HepG2 (cell line): Measurements from ENCODE around the gene TRIM31. TPM values are rescaled to one million over a fixed set of nuclear protein-coding genes. Genes with fewer than 3 reads are reported as not detected.

ENCODE experiments used
- CHCHD3 ChIP-seq: sonication (generic); formaldehyde crosslinking; IDR thresholded peaks from 2 replicates; pipeline ENCODE4 v1.8.0; 2022; ENCODE audit warnings: mild to moderate bottlenecking, missing genetic modification reagents, moderate library complexity
- MEIS1 ChIP-seq: sonication (generic); formaldehyde crosslinking; IDR thresholded peaks from 2 replicates; pipeline ENCODE4 v1.9.0; 2021; ENCODE audit warnings: mild to moderate bottlenecking, missing genetic modification reagents, moderate library complexity, borderline replicate concordance
- PATZ1 ChIP-seq: sonication (generic); formaldehyde crosslinking; IDR thresholded peaks from 2 replicates; pipeline ENCODE4 v1.4.0; 2020; ENCODE audit warnings: missing genetic modification reagents
- RARA ChIP-seq: IDR thresholded peaks from 2 replicates; pipeline ENCODE4 v1.6.1; 2016; ENCODE audit warnings: missing genetic modification reagents, missing compliant biosample characterization
- TEAD3 ChIP-seq: optimal IDR thresholded peaks from 2 replicates; pipeline ENCODE3; 2016; ENCODE audit warnings: borderline replicate concordance
- ZNF556 ChIP-seq: sonication (generic); formaldehyde crosslinking; IDR thresholded peaks from 2 replicates; pipeline ENCODE4 v1.4.0; 2020; ENCODE audit warnings: mild to moderate bottlenecking, missing genetic modification reagents, borderline replicate concordance
- ZNF660 ChIP-seq: sonication (generic); formaldehyde crosslinking; IDR thresholded peaks from 2 replicates; pipeline ENCODE4 v1.5.1; 2020; ENCODE audit warnings: mild to moderate bottlenecking, low read depth, missing genetic modification reagents, borderline replicate concordance
- ZUFSP ChIP-seq: sonication (generic); formaldehyde crosslinking; IDR thresholded peaks from 2 replicates; pipeline ENCODE4 v1.9.0; 2021; ENCODE audit warnings: missing genetic modification reagents, mild to moderate bottlenecking, borderline replicate concordance
- polyA plus RNA-seq, 8 experiments: library from polyadenylated mRNA; depleted of rRNA in 3 of 8; stranded (reverse) in 7 of 8; unstranded in 1 of 8; fragments of >200 nt; fragmentation: Illumina TruSeq in 4 of 8; extraction: Trizol in 4 of 8; gene quantifications; 2 replicates each; pipeline versions ENCODE4 v1.2.1 to v1.2.3, GENCODE V29; 2011 to 2016; ENCODE audit warnings: low read depth in 4 of 8, missing spikeins in 1 of 8, mixed read lengths in 1 of 8; ENCODE audit not compliant: insufficient read depth in 1 of 8
- total RNA-seq, 5 experiments: library from RNA; depleted of rRNA; stranded (reverse); fragments of >200 nt; fragmentation: Illumina TruSeq; extraction: Trizol; gene quantifications; 2 replicates each; pipeline ENCODE4 v1.2.3, GENCODE V29; 2016; ENCODE audit warnings: low read depth in 1 of 5
- TF ChIP-seq, protein P1 (sequence below): sonication (generic); formaldehyde crosslinking; conservative IDR thresholded peaks from 2 replicates; pipeline ENCODE4 v1.4.0; 2020; ENCODE audit warnings: mild to moderate bottlenecking, missing genetic modification reagents, moderate library complexity
- TF ChIP-seq, protein P2 (sequence below): fragments of 450-650 bp; IDR thresholded peaks from 2 replicates; pipeline ENCODE4 v1.6.1; 2017; ENCODE audit warnings: mild to moderate bottlenecking

Gene TRIM31
- total and polyA plus RNA-seq, 2 of the 13 experiments (the other 11 are each of a cell fraction or from before 2014, with no cell fraction given) = 0.13 to 0.51 TPM

DNA sequence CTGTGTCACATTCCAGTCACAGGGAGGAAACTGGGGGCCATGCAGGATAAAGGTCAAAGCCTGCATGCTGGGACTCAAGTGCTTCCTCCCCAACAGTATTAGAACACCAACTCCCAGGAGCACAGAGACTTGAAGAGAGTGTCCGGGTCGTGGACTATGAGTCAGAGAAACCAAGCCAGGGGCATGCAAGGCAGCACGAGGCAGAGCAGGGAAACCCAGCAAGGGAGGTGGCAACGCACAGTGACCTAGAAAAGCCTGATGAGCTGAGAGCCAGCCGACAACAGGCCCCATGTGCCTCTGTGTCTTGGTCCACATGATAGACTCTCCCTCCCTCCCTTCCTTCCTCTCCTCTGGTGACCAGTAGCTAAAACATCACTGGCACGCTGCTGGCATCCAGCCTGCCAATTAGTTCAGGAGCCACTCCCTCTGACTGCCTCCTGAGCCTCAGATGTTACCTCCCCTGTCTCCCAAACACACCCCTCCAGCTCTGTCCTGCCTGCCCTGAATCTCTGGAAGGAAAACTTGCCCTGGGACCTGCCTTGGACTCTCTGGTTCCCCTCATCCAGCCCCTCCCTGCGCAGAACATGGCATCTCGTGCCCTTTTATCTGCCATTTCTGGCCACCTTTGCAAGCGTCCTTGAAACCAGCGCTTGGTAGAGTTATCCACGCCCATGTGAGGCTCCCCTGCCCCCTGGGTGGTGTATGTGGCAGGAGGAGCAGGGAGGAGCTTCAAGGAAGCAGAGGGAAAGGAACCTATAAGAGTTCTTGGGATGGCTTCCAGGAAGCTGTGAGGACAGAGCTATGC is 21.1 kb downstream of the TRIM31 start (continued):
- TF ChIP-seq, protein P1, sequence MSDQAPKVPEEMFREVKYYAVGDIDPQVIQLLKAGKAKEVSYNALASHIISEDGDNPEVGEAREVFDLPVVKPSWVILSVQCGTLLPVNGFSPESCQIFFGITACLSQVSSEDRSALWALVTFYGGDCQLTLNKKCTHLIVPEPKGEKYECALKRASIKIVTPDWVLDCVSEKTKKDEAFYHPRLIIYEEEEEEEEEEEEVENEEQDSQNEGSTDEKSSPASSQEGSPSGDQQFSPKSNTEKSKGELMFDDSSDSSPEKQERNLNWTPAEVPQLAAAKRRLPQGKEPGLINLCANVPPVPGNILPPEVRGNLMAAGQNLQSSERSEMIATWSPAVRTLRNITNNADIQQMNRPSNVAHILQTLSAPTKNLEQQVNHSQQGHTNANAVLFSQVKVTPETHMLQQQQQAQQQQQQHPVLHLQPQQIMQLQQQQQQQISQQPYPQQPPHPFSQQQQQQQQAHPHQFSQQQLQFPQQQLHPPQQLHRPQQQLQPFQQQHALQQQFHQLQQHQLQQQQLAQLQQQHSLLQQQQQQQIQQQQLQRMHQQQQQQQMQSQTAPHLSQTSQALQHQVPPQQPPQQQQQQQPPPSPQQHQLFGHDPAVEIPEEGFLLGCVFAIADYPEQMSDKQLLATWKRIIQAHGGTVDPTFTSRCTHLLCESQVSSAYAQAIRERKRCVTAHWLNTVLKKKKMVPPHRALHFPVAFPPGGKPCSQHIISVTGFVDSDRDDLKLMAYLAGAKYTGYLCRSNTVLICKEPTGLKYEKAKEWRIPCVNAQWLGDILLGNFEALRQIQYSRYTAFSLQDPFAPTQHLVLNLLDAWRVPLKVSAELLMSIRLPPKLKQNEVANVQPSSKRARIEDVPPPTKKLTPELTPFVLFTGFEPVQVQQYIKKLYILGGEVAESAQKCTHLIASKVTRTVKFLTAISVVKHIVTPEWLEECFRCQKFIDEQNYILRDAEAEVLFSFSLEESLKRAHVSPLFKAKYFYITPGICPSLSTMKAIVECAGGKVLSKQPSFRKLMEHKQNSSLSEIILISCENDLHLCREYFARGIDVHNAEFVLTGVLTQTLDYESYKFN (CRISPR knock-in tag) = peak; percentile 23; the same call in 1 of the 2 replicates
- TF ChIP-seq MEIS1 (CRISPR knock-in tag) = peak; percentile 41; the same call in 1 of the 2 replicates
- TF ChIP-seq RARA (CRISPR knock-in tag) = peak; percentile 67
- TF ChIP-seq ZUFSP (CRISPR knock-in tag) = no peak
- TF ChIP-seq, protein P2, sequence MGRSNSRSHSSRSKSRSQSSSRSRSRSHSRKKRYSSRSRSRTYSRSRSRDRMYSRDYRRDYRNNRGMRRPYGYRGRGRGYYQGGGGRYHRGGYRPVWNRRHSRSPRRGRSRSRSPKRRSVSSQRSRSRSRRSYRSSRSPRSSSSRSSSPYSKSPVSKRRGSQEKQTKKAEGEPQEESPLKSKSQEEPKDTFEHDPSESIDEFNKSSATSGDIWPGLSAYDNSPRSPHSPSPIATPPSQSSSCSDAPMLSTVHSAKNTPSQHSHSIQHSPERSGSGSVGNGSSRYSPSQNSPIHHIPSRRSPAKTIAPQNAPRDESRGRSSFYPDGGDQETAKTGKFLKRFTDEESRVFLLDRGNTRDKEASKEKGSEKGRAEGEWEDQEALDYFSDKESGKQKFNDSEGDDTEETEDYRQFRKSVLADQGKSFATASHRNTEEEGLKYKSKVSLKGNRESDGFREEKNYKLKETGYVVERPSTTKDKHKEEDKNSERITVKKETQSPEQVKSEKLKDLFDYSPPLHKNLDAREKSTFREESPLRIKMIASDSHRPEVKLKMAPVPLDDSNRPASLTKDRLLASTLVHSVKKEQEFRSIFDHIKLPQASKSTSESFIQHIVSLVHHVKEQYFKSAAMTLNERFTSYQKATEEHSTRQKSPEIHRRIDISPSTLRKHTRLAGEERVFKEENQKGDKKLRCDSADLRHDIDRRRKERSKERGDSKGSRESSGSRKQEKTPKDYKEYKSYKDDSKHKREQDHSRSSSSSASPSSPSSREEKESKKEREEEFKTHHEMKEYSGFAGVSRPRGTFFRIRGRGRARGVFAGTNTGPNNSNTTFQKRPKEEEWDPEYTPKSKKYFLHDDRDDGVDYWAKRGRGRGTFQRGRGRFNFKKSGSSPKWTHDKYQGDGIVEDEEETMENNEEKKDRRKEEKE = no peak
- TF ChIP-seq TEAD3 (CRISPR knock-in tag) = peak; percentile 18
- TF ChIP-seq PATZ1 (CRISPR knock-in tag) = 0 out of 2 replicates have a peak, but pooled peaks have one; percentile 26
- peak; percentile 43; the same call in 1 of the 2 replicates for TF ChIP-seq CHCHD3
- TF ChIP-seq ZNF556 (CRISPR knock-in tag) = 0 out of 2 replicates have a peak, but pooled peaks have one; percentile 48
- no peak for TF ChIP-seq ZNF660
